Thyroid gland (tissue), 4 donors: Measurements from ENCODE around the gene TAGAP. TPM values are rescaled to one million over a fixed set of nuclear protein-coding genes. Genes with fewer than 3 reads are reported as not detected.

Experiments used
- DNase-seq, 2 donors: peaks; one replicate each; pipeline ENCODE4 v3.0.0-alpha.2; 2019
- H3K27ac ChIP-seq, 3 donors: fragments of 200-600 bp; sonication (generic); 1 replicate in 2 of 3; 2 replicates in 1 of 3; pipeline ENCODE4 v1.5.1; 2016 to 2019; ENCODE audit warnings: mild to moderate bottlenecking in 1 of 3, moderate library complexity in 1 of 3
- H3K27me3 ChIP-seq: fragments of 200-600 bp; sonication (generic); one replicate; pipeline ENCODE4 v1.5.1; 2019
- H3K36me3 ChIP-seq, 2 donors: fragments of 200-600 bp; sonication (generic); one replicate each; pipeline ENCODE4 v1.5.1; 2016 to 2019
- H3K4me1 ChIP-seq, 2 donors: fragments of 200-600 bp; sonication (generic); one replicate each; pipeline ENCODE4 v1.5.1; 2017 to 2019
- H3K4me3 ChIP-seq, 3 donors: fragments of 200-600 bp; sonication (generic); replicated peaks in 1 of 3; 1 replicate in 2 of 3; 2 replicates in 1 of 3; pipeline ENCODE4 v1.5.1; 2016; ENCODE audit warnings: mild to moderate bottlenecking in 1 of 3
- H3K9me3 ChIP-seq: fragments of 200-600 bp; sonication (generic); one replicate; pipeline ENCODE4 v1.5.1; 2017
- CTCF ChIP-seq, 6 experiments: fragments of 200-600 bp in 3 of 6; fragments of 450-650 bp in 3 of 6; sonication (generic) in 3 of 6; IDR thresholded peaks; one replicate each; pipeline ENCODE4 v1.5.1; 2016 to 2019; ENCODE audit warnings: antibody characterized with exemption in 6 of 6, mild to moderate bottlenecking in 2 of 6, inconsistent platforms in 1 of 6, moderate library complexity in 1 of 6
- POLR2A ChIP-seq, 2 donors: fragments of 450-650 bp; IDR thresholded peaks; one replicate each; pipeline ENCODE4 v1.6.1; 2017; ENCODE audit warnings: antibody characterized with exemption in 2 of 2, mild to moderate bottlenecking in 2 of 2, moderate library complexity in 1 of 2
- WGBS, 2 donors: methylation state at CpG; one replicate each; pipeline ENCODE4 v1.1.5; 2017; 5-methylcytosine and 5-hydroxymethylcytosine counted together
- intact Hi-C: fragments of 100-400 bp; cut with DNase I; formaldehyde crosslinking; loops from one replicate; pipeline ENCODE4 v1.15.1; 2023
- total RNA-seq, 4 donors: library from RNA; depleted of rRNA; stranded (reverse); fragments of >200 nt; gene quantifications; one replicate each; pipeline ENCODE4 v1.2.3, GENCODE V29; 2016

Gene TAGAP
- total RNA-seq, 4 donors from 2014 or later: 1.1 to 3.7 (median 1.7) TPM

GRCh38 chr6:159005436-159005835 is 39.4 kb downstream of the TAGAP start:
- no peak overlapping the region for H3K27ac ChIP-seq
- no peak for DNase-seq
- no peaks in the 10 kb centered on the region for H3K9me3 ChIP-seq
- TF ChIP-seq POLR2A (IDR thresholded peaks at IDR 0.05): no peak
- TF ChIP-seq CTCF (IDR thresholded peaks at IDR 0.05): no peak
- WGBS, 2 donors: 91% methylated on average over 5 of the region's 5 CpGs
- H3K4me1 ChIP-seq: peaks cover 0 to 8% of the 10 kb centered on the region in 2 donors
- H3K27me3 ChIP-seq: no peaks in the 10 kb centered on the region
- H3K36me3 ChIP-seq: no peaks in the 10 kb centered on the region
- intact Hi-C loops: loop anchor here (10.0 kb wide), 1 partner anchor 129 kb away; no protein-coding TSS in a partner anchor
- H3K4me3 ChIP-seq: no peak overlapping the region

- intact Hi-C loops: loop anchor here (10.0 kb wide), 1 partner anchor 130 kb away; no protein-coding TSS in a partner anchor
- 65 to 77% methylated on average over 3 of the region's 3 CpGs for WGBS, 2 donors
- Histone ChIP-seq H3K9me3 (no peaks in the 10 kb centered on the region), H3K27ac (no peak overlapping the region), H3K4me3 (no peak overlapping the region), H3K27me3 (no peaks in the 10 kb centered on the region), H3K36me3 (no peaks in the 10 kb centered on the region), H3K4me1 (peaks cover 0 to 8% of the 10 kb centered on the region in 2 donors)
- TF ChIP-seq POLR2A (IDR thresholded peaks at IDR 0.05): no peak
- TF ChIP-seq CTCF (IDR thresholded peaks at IDR 0.05): no peak
- no peak for DNase-seq
Measured at GRCh38 chr6:159004592-159004991, 40.2 kb downstream of the TAGAP start.

GRCh38 chr6:159002432-159003155 is 42.2 kb downstream of the TAGAP start:
- intact Hi-C loops: loop anchor here (10.0 kb wide), 1 partner anchor 132 kb away; no protein-coding TSS in a partner anchor
- Histone ChIP-seq H3K4me1 (peaks cover 6 to 8% of the 10 kb centered on the region in 2 donors), H3K27me3 (no peaks in the 10 kb centered on the region), H3K27ac (no peak overlapping the region), H3K36me3 (no peaks in the 10 kb centered on the region), H3K9me3 (no peaks in the 10 kb centered on the region), H3K4me3 (no peak overlapping the region)
- TF ChIP-seq CTCF (IDR thresholded peaks at IDR 0.05) (no peak), POLR2A (IDR thresholded peaks at IDR 0.05) (no peak)
- 93 to 94% methylated on average over 12 of the region's 12 CpGs for WGBS, 2 donors
- no peak for DNase-seq

GRCh38 chr6:158999666-159000403 is 45.0 kb downstream of the TAGAP start, which contains the start of gene RSPH3:
RSPH3 (minus strand) TSS chr6:159000202; CDS start chr6:158999550, 652 bp downstream.
- Histone ChIP-seq H3K4me3 (peak within 1 kb of the TSS; percentile 83 to 95 (median 84)), H3K27me3 (no peaks in the 10 kb centered on the region), H3K9me3 (no peaks in the 10 kb centered on the region), H3K4me1 (peaks cover 6 to 8% of the 10 kb centered on the region in 2 donors), H3K27ac (peak within 1 kb of the TSS; percentile 33 to 87 (median 74)), H3K36me3 (no peaks in the 10 kb centered on the region)
- intact Hi-C loops: loop anchor here (10.0 kb wide), 1 partner anchor 135 kb away; no protein-coding TSS in a partner anchor
- 0% methylated on average over 26 to 38 of the region's 50 CpGs for WGBS, 2 donors
- TF ChIP-seq POLR2A (IDR thresholded peaks at IDR 0.05): peak in 1 of 2 donors; percentile 91
- peak in 4 of 6 experiments; percentile 20 to 46 (median 32) for TF ChIP-seq CTCF (IDR thresholded peaks at IDR 0.05)
- DNase-seq: peak; percentile 97 to 98
